GM23248 (cell line): ENCODE data around the gene SHISA9.

Source experiments
- EZH2 ChIP-seq: fragments of 200-600 bp; sonication (generic); IDR thresholded peaks from 2 replicates; pipeline ENCODE4 v1.6.1; 2018; ENCODE audit warnings: antibody characterized with exemption, mild to moderate bottlenecking; ENCODE audit not compliant: insufficient read depth, poor library complexity, severe bottlenecking
- EZH2phosphoT487 ChIP-seq: fragments of 200-600 bp; sonication (generic); IDR thresholded peaks from 2 replicates; pipeline ENCODE4 v1.6.1; 2018; ENCODE audit warnings: antibody characterized with exemption, moderate library complexity, mild to moderate bottlenecking, low read depth; ENCODE audit not compliant: insufficient read depth

- no peak for TF ChIP-seq EZH2
- no peak for TF ChIP-seq EZH2phosphoT487
Measured at GRCh38 chr16:13032911-13033310, 131.5 kb downstream of the SHISA9 start.
